Upper lobe of right lung (tissue), 1 donor: Measurements from ENCODE around the gene NFASC. TPM values are rescaled to one million over a fixed set of nuclear protein-coding genes. Genes with fewer than 3 reads are reported as not detected.

Source experiments
- ATAC-seq: fragments of 200-7000 bp; cut with Tn5 transposase; one replicate; pipeline ENCODE4 v1.9.1; 2020; ENCODE audit warnings: mild to moderate bottlenecking, moderate library complexity
- DNase-seq: peaks from one replicate; pipeline ENCODE4 v3.0.0-alpha.2; 2020
- H3K27ac ChIP-seq: fragments of 200-600 bp; one replicate; pipeline ENCODE4 v1.8.0; 2022
- H3K27me3 ChIP-seq: fragments of 200-600 bp; one replicate; pipeline ENCODE4 v1.8.0; 2022; ENCODE audit warnings: mild to moderate bottlenecking
- H3K36me3 ChIP-seq: fragments of 200-600 bp; one replicate; pipeline ENCODE4 v1.8.0; 2022
- H3K4me1 ChIP-seq: fragments of 200-600 bp; one replicate; pipeline ENCODE4 v1.8.0; 2022
- H3K4me3 ChIP-seq: fragments of 200-600 bp; one replicate; pipeline ENCODE4 v1.8.0; 2022; ENCODE audit warnings: mild to moderate bottlenecking
- H3K9me3 ChIP-seq: fragments of 200-600 bp; one replicate; pipeline ENCODE4 v1.8.0; 2022
- CTCF ChIP-seq: fragments of 200-600 bp; IDR thresholded peaks from one replicate; pipeline ENCODE4 v1.8.0; 2022; ENCODE audit warnings: antibody characterized with exemption
- intact Hi-C: fragments of 100-400 bp; cut with DNase I; formaldehyde crosslinking; loops from one replicate; pipeline ENCODE4 v1.11.0; 2022
- total RNA-seq: library from RNA; stranded (reverse); fragmentation: NEBNext Ultra II Directional; extraction: Animal tissue kit (Norgen Biotek cat#: 25700); gene quantifications from one replicate; pipeline ENCODE4 v1.2.1, GENCODE V29; 2021
- donor health status: DM: no; HTN: yes; CAD: no; lungs with severe emphysema.

The NFASC gene
- total RNA-seq, 1 donor from 2014 or later, result 24.1 TPM

DNA sequence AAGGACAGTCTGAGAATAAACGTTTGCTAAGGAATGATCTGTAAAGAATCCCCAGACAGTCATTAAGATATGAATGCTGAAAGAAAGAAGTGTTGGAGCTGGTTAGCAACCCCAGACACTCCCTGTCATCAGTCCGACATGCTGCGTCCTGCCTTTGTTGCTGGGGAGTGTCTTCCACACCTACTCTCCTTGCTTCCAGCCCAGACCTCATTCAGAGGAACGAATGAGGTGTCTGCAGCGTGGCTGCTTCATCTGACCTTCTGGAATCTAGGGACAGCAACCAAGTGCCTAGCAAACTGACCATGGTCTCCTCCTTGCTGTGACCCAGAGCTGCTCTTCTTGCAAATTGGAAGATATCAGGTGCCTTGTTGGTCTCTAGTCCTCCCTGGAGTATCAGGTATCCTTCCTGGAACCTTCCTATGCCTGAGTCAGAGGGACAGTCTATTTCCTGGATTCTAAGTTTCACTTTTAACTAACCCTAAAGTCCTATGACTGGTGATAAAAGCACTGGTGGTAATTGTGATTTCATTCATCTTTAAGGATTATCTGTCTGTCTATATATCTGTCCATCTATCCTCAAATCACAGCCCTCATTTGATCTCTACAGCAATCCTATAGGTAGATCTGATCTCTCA lies 45.3 kb downstream of the NFASC start:
- intact Hi-C loops, result no loop called here
- no peaks in the 10 kb centered on the region for H3K36me3 ChIP-seq
- ATAC-seq, result no peak
- no peak overlapping the region for H3K4me3 ChIP-seq
- H3K27me3 ChIP-seq, result no peaks in the 10 kb centered on the region
- no peak for DNase-seq
- TF ChIP-seq CTCF, result no peak
- no peaks in the 10 kb centered on the region for H3K9me3 ChIP-seq
- H3K27ac ChIP-seq, result no peak overlapping the region
- H3K4me1 ChIP-seq, result no peaks in the 10 kb centered on the region

GRCh38 chr1:204917802-204918201 lies 47.1 kb downstream of the NFASC start:
- Histone ChIP-seq H3K36me3 (no peaks in the 10 kb centered on the region), H3K27me3 (no peaks in the 10 kb centered on the region), H3K4me1 (no peaks in the 10 kb centered on the region), H3K9me3 (no peaks in the 10 kb centered on the region), H3K4me3 (no peak overlapping the region), H3K27ac (no peak overlapping the region)
- DNase-seq (no peak), ATAC-seq (no peak)
- no peak for TF ChIP-seq CTCF
- intact Hi-C loops, result no loop called here

DNA sequence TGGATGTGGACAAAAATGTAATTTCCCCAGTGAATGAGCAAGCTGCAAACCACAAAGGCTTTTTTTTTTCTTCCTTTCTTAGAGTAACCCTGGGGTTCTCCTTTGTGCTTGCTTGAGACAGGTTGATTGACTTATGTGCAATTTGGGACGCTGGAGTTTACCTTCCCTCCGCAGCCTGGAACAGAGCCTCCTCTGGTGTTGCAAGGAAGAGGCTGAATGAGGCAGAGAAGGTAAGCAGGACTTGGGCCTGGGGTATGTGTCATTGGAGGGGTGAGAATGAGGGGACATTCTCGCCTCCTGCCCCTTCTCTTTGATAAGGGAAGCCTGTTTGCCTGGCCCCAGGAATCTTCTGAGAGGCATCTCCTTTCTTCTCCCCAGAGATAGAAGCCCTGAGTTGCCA lies 49.8 kb downstream of the NFASC start:
- no peak overlapping the region for H3K4me3 ChIP-seq
- H3K36me3 ChIP-seq, result no peaks in the 10 kb centered on the region
- no peak for ATAC-seq
- H3K4me1 ChIP-seq, result peaks cover 3% of the 10 kb centered on the region
- H3K9me3 ChIP-seq, result no peaks in the 10 kb centered on the region
- TF ChIP-seq CTCF, result no peak
- no peak overlapping the region for H3K27ac ChIP-seq
- DNase-seq, result no peak
- intact Hi-C loops, result no loop called here
- no peaks in the 10 kb centered on the region for H3K27me3 ChIP-seq

- Histone ChIP-seq H3K4me1 (peaks cover 3% of the 10 kb centered on the region), H3K36me3 (no peaks in the 10 kb centered on the region), H3K27ac (no peak overlapping the region), H3K27me3 (no peaks in the 10 kb centered on the region), H3K4me3 (no peak overlapping the region), H3K9me3 (no peaks in the 10 kb centered on the region)
- ATAC-seq, result peak; percentile 26
- TF ChIP-seq CTCF, result no peak
- DNase-seq, result no peak
- intact Hi-C loops, result no loop called here
Measured at GRCh38 chr1:204920967-204921366, 50.3 kb downstream of the NFASC start.

- Histone ChIP-seq H3K27ac (no peak overlapping the region), H3K36me3 (no peaks in the 10 kb centered on the region), H3K9me3 (no peaks in the 10 kb centered on the region), H3K4me1 (peaks cover 3% of the 10 kb centered on the region), H3K4me3 (no peak overlapping the region), H3K27me3 (no peaks in the 10 kb centered on the region)
- ATAC-seq (no peak), DNase-seq (no peak)
- no peak for TF ChIP-seq CTCF
- intact Hi-C loops, result no loop called here
Measured at GRCh38 chr1:204921855-204922516, 51.3 kb downstream of the NFASC start.
